Measurements from ENCODE around the gene XPNPEP3.

DNA sequence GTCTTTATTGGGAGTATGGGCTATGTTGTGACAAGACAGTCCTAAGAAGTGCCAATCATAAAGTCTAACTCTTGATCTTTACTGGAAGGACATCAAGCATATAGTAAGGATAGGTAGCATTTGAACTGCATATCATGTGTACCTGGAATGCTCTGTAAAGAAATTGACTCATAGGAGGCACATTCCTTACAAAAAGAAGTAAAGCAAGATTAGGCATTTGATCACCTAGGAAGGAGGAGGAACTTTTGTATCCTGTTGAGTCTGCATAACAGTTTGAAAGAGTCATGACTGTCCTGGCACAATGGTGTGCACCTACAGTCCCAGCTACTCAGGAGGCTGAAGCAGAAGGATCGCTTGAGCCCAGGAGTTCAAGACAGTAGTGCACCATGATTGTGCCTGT lies 47.2 kb downstream of the XPNPEP3 start:
- TF ChIP-seq, protein P1, sequence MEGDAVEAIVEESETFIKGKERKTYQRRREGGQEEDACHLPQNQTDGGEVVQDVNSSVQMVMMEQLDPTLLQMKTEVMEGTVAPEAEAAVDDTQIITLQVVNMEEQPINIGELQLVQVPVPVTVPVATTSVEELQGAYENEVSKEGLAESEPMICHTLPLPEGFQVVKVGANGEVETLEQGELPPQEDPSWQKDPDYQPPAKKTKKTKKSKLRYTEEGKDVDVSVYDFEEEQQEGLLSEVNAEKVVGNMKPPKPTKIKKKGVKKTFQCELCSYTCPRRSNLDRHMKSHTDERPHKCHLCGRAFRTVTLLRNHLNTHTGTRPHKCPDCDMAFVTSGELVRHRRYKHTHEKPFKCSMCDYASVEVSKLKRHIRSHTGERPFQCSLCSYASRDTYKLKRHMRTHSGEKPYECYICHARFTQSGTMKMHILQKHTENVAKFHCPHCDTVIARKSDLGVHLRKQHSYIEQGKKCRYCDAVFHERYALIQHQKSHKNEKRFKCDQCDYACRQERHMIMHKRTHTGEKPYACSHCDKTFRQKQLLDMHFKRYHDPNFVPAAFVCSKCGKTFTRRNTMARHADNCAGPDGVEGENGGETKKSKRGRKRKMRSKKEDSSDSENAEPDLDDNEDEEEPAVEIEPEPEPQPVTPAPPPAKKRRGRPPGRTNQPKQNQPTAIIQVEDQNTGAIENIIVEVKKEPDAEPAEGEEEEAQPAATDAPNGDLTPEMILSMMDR (IDR thresholded peaks at IDR 0.05): no peak
- no peak for TF ChIP-seq POLR2A (IDR thresholded peaks at IDR 0.05)
